ENCODE data around the gene SLIT3. TPM values are rescaled to one million over a fixed set of nuclear protein-coding genes. Genes with fewer than 3 reads are reported as not detected.

The SLIT3 gene
- total RNA-seq, 4 donors from 2014 or later = 6.8 to 23.1 (median 13.3) TPM

- H3K4me1 ChIP-seq = no peaks in the 10 kb centered on the region
- H3K9me3 ChIP-seq = no peaks in the 10 kb centered on the region
- H3K27me3 ChIP-seq = no peaks in the 10 kb centered on the region
- no peaks in the 10 kb centered on the region for H3K36me3 ChIP-seq
- DNase-seq = no peak
- no peak overlapping the region for H3K27ac ChIP-seq
- TF ChIP-seq POLR2A (IDR thresholded peaks at IDR 0.05) (no peak), CTCF (IDR thresholded peaks at IDR 0.05) (no peak)
- H3K4me3 ChIP-seq = no peak overlapping the region
Measured at GRCh38 chr5:169328401-169328800, 27.5 kb upstream of the SLIT3 start.

DNA sequence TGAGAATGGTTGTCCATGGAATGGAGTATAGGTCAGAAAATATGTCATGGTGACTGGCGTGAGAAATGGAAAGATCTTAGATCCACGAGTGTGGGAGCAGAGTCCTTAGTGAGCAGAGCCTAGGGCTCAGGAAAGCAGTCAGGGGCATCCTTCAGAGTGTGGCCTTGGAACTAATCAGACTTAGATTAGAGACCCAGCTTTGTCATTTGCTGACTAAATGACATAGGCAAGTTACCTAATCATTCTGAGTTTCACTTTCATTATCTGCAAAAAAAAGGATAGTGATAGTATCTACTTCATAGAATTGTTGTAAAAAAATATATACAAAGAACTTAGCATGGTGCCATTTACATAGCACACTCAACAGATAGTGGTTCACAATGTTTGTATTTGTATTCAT is 24.3 kb upstream of the SLIT3 start:
- Histone ChIP-seq H3K9me3 (no peaks in the 10 kb centered on the region), H3K27ac (no peak overlapping the region), H3K27me3 (no peaks in the 10 kb centered on the region), H3K4me3 (no peak overlapping the region), H3K36me3 (no peaks in the 10 kb centered on the region), H3K4me1 (no peaks in the 10 kb centered on the region)
- TF ChIP-seq POLR2A (IDR thresholded peaks at IDR 0.05) (no peak), CTCF (IDR thresholded peaks at IDR 0.05) (no peak)
- no peak for DNase-seq

DNA sequence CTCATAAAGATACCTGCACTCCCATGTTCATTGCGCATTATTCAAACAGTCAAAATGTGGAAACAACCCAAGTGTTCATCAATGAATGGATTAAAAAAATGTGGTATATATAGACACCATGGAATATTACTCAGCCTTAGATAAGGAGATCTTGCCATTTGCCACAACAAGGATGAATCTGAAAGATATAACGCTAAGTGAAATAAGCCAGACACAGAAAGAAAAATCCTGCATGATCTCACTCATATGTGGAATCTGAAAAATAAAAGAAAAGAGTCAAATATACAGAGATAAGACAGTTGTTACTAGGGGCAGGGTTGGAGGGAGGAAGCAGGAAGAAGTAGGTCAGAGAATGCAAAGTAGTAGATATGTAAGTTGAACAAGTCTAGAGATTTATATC is 17.6 kb upstream of the SLIT3 start:
- no peak overlapping the region for H3K27ac ChIP-seq
- no peaks in the 10 kb centered on the region for H3K36me3 ChIP-seq
- no peaks in the 10 kb centered on the region for H3K27me3 ChIP-seq
- TF ChIP-seq CTCF (IDR thresholded peaks at IDR 0.05) (no peak), POLR2A (IDR thresholded peaks at IDR 0.05) (no peak)
- H3K4me3 ChIP-seq = no peak overlapping the region
- H3K4me1 ChIP-seq = no peaks in the 10 kb centered on the region
- DNase-seq = no peak
- no peaks in the 10 kb centered on the region for H3K9me3 ChIP-seq

GRCh38 chr5:169307646-169308045 is 6.7 kb upstream of the SLIT3 start:
- no peak for DNase-seq
- no peak for TF ChIP-seq POLR2A (IDR thresholded peaks at IDR 0.05)
- TF ChIP-seq CTCF (IDR thresholded peaks at IDR 0.05) = no peak
- Histone ChIP-seq H3K4me3 (no peak overlapping the region), H3K9me3 (no peaks in the 10 kb centered on the region), H3K4me1 (no peaks in the 10 kb centered on the region), H3K36me3 (no peaks in the 10 kb centered on the region), H3K27ac (no peak overlapping the region), H3K27me3 (no peaks in the 10 kb centered on the region)

GRCh38 chr5:169305366-169305765 is 4.4 kb upstream of the SLIT3 start:
- TF ChIP-seq CTCF (IDR thresholded peaks at IDR 0.05) = no peak
- no peak for TF ChIP-seq POLR2A (IDR thresholded peaks at IDR 0.05)
- no peaks in the 10 kb centered on the region for H3K36me3 ChIP-seq
- no peak overlapping the region for H3K4me3 ChIP-seq
- H3K27ac ChIP-seq = no peak overlapping the region
- DNase-seq = no peak
- H3K9me3 ChIP-seq = no peaks in the 10 kb centered on the region
- H3K27me3 ChIP-seq = no peaks in the 10 kb centered on the region
- H3K4me1 ChIP-seq = peaks cover 0 to 3% (median 0%) of the 10 kb centered on the region in 4 donors

DNA sequence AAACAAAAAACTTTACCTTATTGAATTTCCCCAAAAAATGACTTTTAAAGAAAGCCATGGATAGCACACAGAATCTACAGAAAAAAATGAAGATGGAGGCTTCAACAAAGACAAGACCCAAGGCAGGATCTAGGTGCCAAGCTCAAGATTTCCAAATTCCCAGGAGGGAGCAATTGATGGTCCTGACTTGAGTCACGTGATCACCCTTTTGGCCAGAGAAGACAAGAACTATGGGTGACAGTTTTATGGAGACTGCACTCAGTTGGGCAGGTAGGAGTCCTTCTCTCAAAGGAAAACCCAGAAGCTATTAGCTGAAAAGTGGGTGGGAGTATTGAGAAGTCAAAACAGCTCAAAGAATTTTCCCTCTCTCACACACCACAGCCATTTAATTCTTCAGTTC is 3.2 kb upstream of the SLIT3 start:
- Histone ChIP-seq H3K36me3 (no peaks in the 10 kb centered on the region), H3K9me3 (no peaks in the 10 kb centered on the region), H3K4me3 (no peak overlapping the region), H3K4me1 (peaks cover 0 to 4% (median 0%) of the 10 kb centered on the region in 4 donors), H3K27ac (no peak overlapping the region), H3K27me3 (no peaks in the 10 kb centered on the region)
- no peak for DNase-seq
- no peak for TF ChIP-seq CTCF (IDR thresholded peaks at IDR 0.05)
- TF ChIP-seq POLR2A (IDR thresholded peaks at IDR 0.05) = no peak

Data from Peyer's patch (tissue), 4 donors.